Right lobe of liver (tissue), 6 donors: ENCODE measurements around the gene LRP5. TPM values are rescaled to one million over a fixed set of nuclear protein-coding genes. Genes with fewer than 3 reads are reported as not detected.

Source experiments
- ATAC-seq, 4 donors: fragments of 200-7000 bp; cut with Tn5 transposase; one replicate each; pipeline ENCODE4 v1.9.1; 2020; ENCODE audit warnings: mild to moderate bottlenecking in 4 of 4, moderate library complexity in 4 of 4
- DNase-seq, 3 donors: peaks; one replicate each; pipeline ENCODE4 v3.0.0-alpha.2; 2020
- H3K27ac ChIP-seq, 3 donors: fragments of 200-600 bp; one replicate each; pipeline ENCODE4 v1.8.0; 2022
- H3K27me3 ChIP-seq, 2 donors: fragments of 200-600 bp; one replicate each; pipeline ENCODE4 v1.8.0; 2022
- H3K36me3 ChIP-seq, 4 donors: fragments of 200-600 bp; sonication (generic) in 1 of 4; one replicate each; pipeline versions ENCODE4 v1.5.1 to v1.8.0; 2017 to 2022; ENCODE audit warnings: control low read depth in 1 of 4
- H3K4me1 ChIP-seq, 4 donors: fragments of 200-600 bp; sonication (generic) in 1 of 4; one replicate each; pipeline versions ENCODE4 v1.5.1 to v1.8.0; 2017 to 2022; ENCODE audit warnings: control low read depth in 1 of 4
- H3K4me3 ChIP-seq, 3 donors: fragments of 200-600 bp; one replicate each; pipeline ENCODE4 v1.8.0; 2022
- H3K9me3 ChIP-seq, 4 donors: fragments of 200-600 bp; sonication (generic) in 1 of 4; one replicate each; pipeline versions ENCODE4 v1.5.1 to v1.8.0; 2017 to 2022; ENCODE audit warnings: control low read depth in 1 of 4
- CTCF ChIP-seq, 4 donors: fragments of 200-600 bp in 3 of 4; fragments of 450-650 bp in 1 of 4; IDR thresholded peaks; one replicate each; pipeline versions ENCODE4 v1.5.1 to v1.8.0; 2016 to 2022; ENCODE audit warnings: antibody characterized with exemption in 4 of 4, mild to moderate bottlenecking in 2 of 4
- POLR2A ChIP-seq: fragments of 450-650 bp; IDR thresholded peaks from one replicate; pipeline ENCODE4 v1.6.1; 2017; ENCODE audit warnings: antibody characterized with exemption, mild to moderate bottlenecking
- WGBS: methylation state at CpG from one replicate; pipeline ENCODE4 v1.1.6; 2018; ENCODE audit warnings: low coverage, low lambda C conversion rate; ENCODE audit not compliant: insufficient coverage; ENCODE audit errors: missing lambda C conversion rate; 5-methylcytosine and 5-hydroxymethylcytosine counted together
- intact Hi-C, 2 donors: fragments of 100-400 bp; cut with DNase I; formaldehyde crosslinking; loops; one replicate each; pipeline versions ENCODE4 v1.11.2 to v1.14.1; 2022
- total RNA-seq, 6 experiments: library from RNA; depleted of rRNA in 2 of 6; stranded (reverse); fragments of >200 nt in 2 of 6; fragmentation: NEBNext Ultra II Directional in 3 of 6; extraction: Animal tissue kit (Norgen Biotek cat#: 25700) in 3 of 6; gene quantifications; one replicate each; pipeline versions ENCODE4 v1.1.0 to v1.2.4, GENCODE V29; 2016 to 2023
- donor health status: DM: no; HTN: yes; CAD: no.
- donor health status: DM: no; HTN: no; CAD: no.
- donor health status: DM: no; HTN: no; CAD: no.
- donor health status: DM: no; HTN: yes; CAD: no.
- donor health status: DM: no; HTN: yes; CAD: no.

The LRP5 gene
- total RNA-seq, 6 experiments from 2014 or later = 74.4 to 120 (median 88.2) TPM

GRCh38 chr11:68270196-68271022 lies 42.0 kb upstream of the LRP5 start:
- intact Hi-C loops = no loop called here
- no peaks in the 10 kb centered on the region for H3K27me3 ChIP-seq
- H3K4me1 ChIP-seq = peaks cover 0 to 42% (median 16%) of the 10 kb centered on the region in 4 donors
- ATAC-seq (peak; percentile 35 to 58 (median 50)), DNase-seq (peak in 2 of 3 donors; percentile 68 to 78)
- H3K9me3 ChIP-seq = no peaks in the 10 kb centered on the region
- 41% methylated on average over 8 of the region's 8 CpGs for WGBS
- H3K4me3 ChIP-seq = peak overlapping the region; percentile 71 to 80 (median 77)
- peaks cover 0 to 27% (median 19%) of the 10 kb centered on the region in 4 donors for H3K36me3 ChIP-seq
- no peak for TF ChIP-seq CTCF (IDR thresholded peaks at IDR 0.05)
- peak; percentile 62 for TF ChIP-seq POLR2A
- peak overlapping the region; percentile 90 to 93 (median 93) for H3K27ac ChIP-seq

GRCh38 chr11:68271023-68271780 lies 41.2 kb upstream of the LRP5 start:
- peak; percentile 35 to 55 (median 36) for ATAC-seq
- intact Hi-C loops = no loop called here

GRCh38 chr11:68271781-68272608 lies 40.4 kb upstream of the LRP5 start, which contains the start of gene C11orf24:
Gene C11orf24 (minus strand): TSS chr11:68271973. CDS start chr11:68263767, 8,206 bp downstream.
- peak; percentile 80 to 96 (median 89) for ATAC-seq

More at GRCh38 chr11:68271023-68271780, 41.2 kb upstream of the LRP5 start:
- peaks cover 0 to 21% (median 11%) of the 10 kb centered on the region in 4 donors for H3K36me3 ChIP-seq
- no peaks in the 10 kb centered on the region for H3K9me3 ChIP-seq
- peak in 2 of 3 donors; percentile 55 to 65 for DNase-seq
- under 1% methylated on average over 17 of the region's 23 CpGs for WGBS
- peak overlapping the region; percentile 71 to 80 (median 77) for H3K4me3 ChIP-seq
- no peaks in the 10 kb centered on the region for H3K27me3 ChIP-seq
- TF ChIP-seq CTCF (IDR thresholded peaks at IDR 0.05) (peak; percentile 24 to 42 (median 24)), POLR2A (peak; percentile 5)
- H3K27ac ChIP-seq = peak overlapping the region; percentile 90 to 93 (median 93)
- peaks cover 0 to 48% (median 17%) of the 10 kb centered on the region in 4 donors for H3K4me1 ChIP-seq

More at GRCh38 chr11:68271781-68272608, 40.4 kb upstream of the LRP5 start, which contains the start of gene C11orf24:
- peak; percentile 97 to 98 (median 98) for DNase-seq
- peak in 1 of 4 donors; percentile 9 for TF ChIP-seq CTCF (IDR thresholded peaks at IDR 0.05)
- peak; percentile 98 for TF ChIP-seq POLR2A
- under 1% methylated on average over 57 of the region's 71 CpGs for WGBS
- Histone ChIP-seq H3K27me3 (no peaks in the 10 kb centered on the region), H3K9me3 (no peaks in the 10 kb centered on the region), H3K4me1 (peaks cover 0 to 47% (median 17%) of the 10 kb centered on the region in 4 donors), H3K36me3 (peaks cover 0 to 13% (median 5%) of the 10 kb centered on the region in 4 donors), H3K27ac (peak within 1 kb of the TSS; percentile 90 to 93 (median 93)), H3K4me3 (peak within 1 kb of the TSS; percentile 71 to 80 (median 77))
- intact Hi-C loops = no loop called here
